Islet of Langerhans (tissue), 1 donor: ENCODE data around the gene CFAP46.
"Not testable (repeated sequence)": the region's sequence is repeated elsewhere in the genome, so short reads cannot be mapped to it uniquely, and the experiment has no call there.

ENCODE experiments used
- FAIRE-seq: peaks from one replicate; lab custom pipeline; 2011; peaks lifted over from hg19 to GRCh38; lab: Jason Lieb, UNC

CFAP46 gene

DNA sequence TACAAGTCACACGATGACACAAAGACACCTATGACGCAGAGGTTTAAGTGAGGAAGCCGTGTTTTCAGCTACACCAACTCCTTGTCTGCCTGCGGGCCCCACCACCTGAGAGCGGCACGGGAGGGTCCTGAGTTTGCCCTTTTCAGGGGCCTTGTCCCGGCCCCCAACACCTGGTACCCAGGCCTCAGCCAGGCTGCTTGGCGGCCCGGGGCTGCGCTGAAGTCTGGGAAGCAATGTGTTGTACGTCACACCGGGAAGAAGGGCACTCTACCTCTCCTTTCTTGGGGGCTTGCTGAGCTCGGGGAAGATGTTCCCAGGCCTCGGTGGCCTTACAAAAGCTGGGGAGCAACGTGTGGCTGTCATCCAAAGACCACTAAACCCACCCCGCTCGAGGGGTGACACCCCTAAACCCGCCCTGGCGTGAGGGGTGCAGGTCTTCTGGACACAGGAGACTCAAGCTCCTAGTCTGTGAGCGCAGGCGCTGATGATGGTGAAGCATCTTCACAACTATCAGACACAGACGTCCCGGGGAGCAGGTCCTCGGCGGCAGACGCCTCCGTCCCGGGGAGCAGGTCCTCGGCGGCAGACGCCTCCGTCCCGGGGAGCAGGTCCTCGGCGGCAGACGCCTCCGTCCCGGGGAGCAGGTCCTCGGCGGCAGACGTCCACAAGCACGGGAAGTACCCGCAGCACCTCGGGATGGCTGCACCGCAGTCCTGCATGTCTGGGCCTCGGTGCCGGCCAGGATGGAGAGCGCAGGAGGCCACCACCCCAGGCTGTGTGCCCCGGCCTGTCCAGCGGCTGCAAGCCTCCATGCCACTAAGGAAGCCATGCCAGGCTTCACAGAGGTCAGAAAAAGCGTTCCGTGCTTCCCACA is 15.4 kb downstream of the CFAP46 start:
- FAIRE-seq = no peak

GRCh38 chr10:132926070-132926469 is 16.3 kb downstream of the CFAP46 start:
- FAIRE-seq = no peak

- FAIRE-seq = no peak
Observed at GRCh38 chr10:132925614-132926013, 16.8 kb downstream of the CFAP46 start.

DNA sequence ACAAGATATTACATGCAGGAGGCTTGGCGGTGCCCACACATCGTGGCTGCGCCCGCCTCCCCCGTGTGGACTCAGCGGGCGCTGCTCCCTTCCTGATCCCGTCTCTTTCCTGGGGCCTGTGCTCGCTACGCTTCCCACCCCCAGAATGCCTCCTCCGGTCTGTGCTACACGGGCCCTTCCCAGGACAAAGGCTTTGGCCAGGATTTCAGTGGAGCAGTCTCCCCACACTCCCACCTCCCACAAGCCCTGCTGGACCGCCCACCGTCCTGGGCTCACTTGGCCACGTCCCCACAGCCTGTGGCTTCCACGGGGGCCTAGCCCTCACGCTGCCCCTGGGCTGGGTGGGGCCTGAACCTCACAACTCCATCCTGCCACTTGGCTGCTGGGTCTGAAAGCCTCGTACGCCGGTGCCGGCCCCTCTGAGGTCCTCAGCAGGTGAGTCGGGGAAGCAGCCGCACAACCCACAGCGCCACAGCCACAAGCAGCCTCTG is 17.3 kb downstream of the CFAP46 start:
- no peak for FAIRE-seq

- no peak for FAIRE-seq
Observed at GRCh38 chr10:132924046-132924952, 18.1 kb downstream of the CFAP46 start.

DNA sequence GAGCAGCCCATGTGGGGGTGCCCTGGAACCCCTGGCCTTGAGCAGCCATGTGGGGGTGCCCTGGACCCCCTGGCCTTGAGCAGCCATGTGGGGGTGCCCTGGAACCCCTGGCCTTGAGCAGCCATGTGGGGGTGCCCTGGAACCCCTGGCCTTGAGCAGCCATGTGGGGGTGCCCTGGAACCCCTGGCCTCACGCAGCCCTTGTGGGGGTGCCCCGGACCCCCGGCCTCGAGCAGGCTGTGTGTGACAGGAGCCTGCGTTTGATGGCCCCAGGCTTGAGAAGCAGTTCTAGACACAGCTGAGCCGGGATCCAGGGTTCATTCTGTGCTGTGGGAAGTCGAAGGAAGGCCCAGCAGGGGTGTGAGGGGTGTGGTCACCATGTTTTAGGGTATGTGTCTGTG is 19.0 kb downstream of the CFAP46 start:
- FAIRE-seq = not testable (repeated sequence)

GRCh38 chr10:132922872-132923271 is 19.5 kb downstream of the CFAP46 start:
- FAIRE-seq = no peak

DNA sequence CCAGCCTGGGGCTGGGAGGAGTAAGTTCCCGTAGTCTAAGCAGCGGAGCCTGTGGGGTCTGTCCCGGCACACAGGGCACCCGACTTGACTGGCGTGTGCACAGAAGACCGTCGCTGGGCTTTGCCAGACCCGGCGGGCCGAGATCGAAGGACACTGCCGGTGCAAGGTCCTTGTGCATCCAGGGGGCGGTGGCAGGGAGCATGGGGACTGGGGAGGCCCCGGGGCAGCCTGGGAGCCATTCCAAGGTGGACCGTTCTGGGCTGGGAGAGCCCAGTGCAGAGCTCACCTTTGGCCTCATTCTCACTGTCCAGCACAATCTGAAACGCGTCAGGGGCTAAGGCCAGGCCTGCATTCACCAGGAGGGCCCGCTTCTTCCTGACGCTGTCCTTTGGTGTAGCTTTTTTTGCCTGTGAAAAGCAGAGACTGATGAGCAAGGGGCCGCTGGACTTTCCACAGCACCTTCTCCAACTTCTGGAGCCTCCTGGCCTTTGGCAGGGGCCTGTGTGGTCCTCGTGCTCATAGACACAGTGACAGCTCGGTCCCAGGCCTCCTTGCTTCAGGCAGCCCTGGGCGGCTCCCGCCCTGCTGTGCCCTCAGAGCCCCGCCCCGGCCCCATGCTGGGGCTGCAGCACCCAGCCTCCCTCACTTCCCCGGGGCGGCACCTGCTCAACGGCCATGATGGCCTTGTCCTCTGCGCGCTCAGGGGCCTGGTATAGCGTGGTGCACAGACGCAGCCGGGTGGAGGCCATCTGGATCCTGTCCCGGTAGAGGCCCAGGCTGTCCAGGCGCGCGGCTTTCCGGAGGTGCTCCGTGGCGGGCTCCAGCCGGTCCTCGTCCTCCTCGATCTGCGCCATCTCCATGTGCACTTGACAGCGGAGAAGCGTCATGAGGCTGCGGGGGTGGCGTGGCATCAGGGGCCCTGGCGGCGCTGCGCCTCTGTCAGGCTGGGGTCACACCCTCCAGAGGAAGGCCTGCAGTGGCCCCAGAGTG is 20.3 kb downstream of the CFAP46 start:
- FAIRE-seq = no peak

DNA sequence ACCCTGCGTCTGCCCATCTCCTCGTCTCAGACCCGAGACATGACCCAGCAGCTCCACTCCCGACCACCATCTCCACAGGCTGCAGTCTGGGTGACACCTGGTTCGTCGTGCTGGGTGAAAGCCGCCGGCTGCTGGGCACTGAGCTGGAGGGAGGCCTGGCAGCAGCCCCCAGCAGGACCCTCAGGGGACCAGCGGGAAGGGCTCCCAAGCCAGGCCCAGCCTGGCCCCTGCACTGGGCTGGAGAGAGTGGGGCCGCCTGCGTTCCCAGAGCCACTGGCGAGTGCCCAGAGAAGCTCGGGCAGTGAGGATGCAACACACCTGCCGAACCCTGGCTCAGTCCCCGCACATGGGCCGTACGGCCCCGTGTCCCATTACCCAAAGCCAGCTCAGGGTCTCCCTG is 21.3 kb downstream of the CFAP46 start:
- FAIRE-seq = no peak

- FAIRE-seq = no peak
Observed at GRCh38 chr10:132920101-132920925, 22.1 kb downstream of the CFAP46 start.

GRCh38 chr10:132919374-132920100 is 22.8 kb downstream of the CFAP46 start:
- no peak for FAIRE-seq

DNA sequence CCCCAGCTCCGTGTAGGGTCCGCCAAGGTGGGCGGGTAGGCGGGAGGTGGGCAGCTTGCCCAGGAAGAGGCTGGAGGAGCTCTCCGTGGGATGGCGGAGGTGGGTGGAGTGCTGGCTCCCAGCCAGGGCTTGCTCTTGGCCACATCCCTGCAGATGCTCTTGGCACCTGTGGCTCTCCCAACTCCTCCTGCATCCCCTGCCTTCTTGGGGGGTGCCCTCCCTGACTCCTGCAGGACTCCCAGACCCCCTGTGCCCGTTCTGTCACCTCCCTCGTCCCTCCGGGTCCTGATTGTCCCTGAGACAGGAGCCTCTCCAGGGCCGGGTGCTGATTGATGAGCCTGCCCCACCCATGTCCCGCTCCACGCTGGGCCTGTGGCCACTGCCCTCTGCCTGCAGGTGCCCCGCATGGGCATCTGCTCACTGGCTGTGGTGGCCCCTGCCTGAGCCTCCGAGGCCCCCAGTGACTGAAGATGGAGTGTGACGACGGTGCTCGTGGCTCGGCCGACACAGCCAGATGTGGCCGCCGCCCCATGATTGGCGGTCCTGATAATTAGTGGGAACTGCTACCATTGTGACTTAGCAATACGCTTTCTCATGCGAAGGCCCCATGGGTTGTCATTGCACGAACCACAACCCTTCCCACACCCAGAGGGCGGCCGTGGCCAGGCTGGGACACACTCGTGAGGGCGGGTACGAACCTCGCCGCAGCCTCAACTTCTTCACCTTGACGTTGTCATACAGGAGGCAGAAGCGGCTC is 23.6 kb downstream of the CFAP46 start:
- FAIRE-seq = no peak

- no peak for FAIRE-seq
Observed at GRCh38 chr10:132918264-132918616, 24.1 kb downstream of the CFAP46 start.

GRCh38 chr10:132916956-132917666 is 25.3 kb downstream of the CFAP46 start:
- no peak for FAIRE-seq

DNA sequence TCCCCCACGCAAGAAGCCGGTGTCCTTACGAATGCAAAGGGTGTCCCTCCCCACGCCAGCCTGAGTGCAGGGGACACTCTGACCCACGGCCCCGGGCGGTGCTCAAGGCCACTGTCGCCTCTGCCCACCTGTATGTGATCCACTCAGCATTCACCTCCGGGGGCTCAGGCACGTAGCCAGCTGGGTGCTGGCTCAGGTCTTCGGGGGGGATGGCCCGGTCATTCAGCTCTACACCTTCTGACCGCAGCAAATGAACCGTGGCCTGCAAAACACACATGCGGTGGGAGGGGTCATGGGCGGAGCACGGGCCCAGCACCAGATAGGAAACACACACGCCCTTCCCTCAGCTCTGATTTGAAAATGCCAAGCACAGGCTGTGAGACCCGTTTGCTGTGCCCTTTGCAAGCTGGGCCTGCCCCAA is 25.9 kb downstream of the CFAP46 start:
- no peak for FAIRE-seq

DNA sequence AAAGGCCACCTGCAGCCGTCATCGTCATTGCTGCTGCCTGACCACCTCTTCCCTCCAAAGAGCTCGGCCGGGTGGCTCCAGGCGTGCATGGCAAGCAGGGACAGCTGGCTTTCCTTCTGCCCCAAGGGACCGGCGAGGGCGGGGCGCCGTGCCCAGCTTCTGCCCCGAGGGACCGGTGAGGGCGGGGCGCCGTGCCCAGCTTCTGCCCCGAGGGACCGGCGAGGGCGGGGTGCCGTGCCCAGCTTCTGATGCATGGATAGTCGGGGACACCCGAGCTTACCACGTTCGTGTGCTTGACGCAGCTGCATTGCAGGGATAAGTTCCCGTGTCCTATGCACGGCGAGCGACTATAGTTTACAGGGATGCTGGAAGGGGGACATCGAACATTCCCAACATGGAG is 27.0 kb downstream of the CFAP46 start:
- no peak for FAIRE-seq

- FAIRE-seq = no peak
Observed at GRCh38 chr10:132914732-132915131, 27.6 kb downstream of the CFAP46 start.

- no peak for FAIRE-seq
Observed at GRCh38 chr10:132913559-132914115, 28.7 kb downstream of the CFAP46 start.
